HEK293 (cell line): Measurements from ENCODE around the gene COMMD4.
"Not testable (repeated sequence)": the region's sequence is repeated elsewhere in the genome, so short reads cannot be mapped to it uniquely, and the experiment has no call there.

Experiments
- CTCF ChIA-PET: fragments of 350-600 bp; formaldehyde crosslinking; extraction: SDS; loops from one replicate; lab custom pipeline; 2021; ENCODE audit warnings: antibody characterized with exemption; lab: Yijun Ruan, JAX
- POLR2A ChIA-PET: fragments of 300-600 bp; formaldehyde crosslinking; extraction: SDS; loops from one replicate; lab custom pipeline; 2020; ENCODE audit warnings: antibody characterized with exemption, inconsistent platforms; lab: Yijun Ruan, JAX
- H3K27ac ChIP-seq: fragments of 200-500 bp; sonication (Bioruptor generic); 2 replicates; pipeline ENCODE4 v1.5.1; 2014; ENCODE audit warnings: low read depth, low read length, control low read depth, inconsistent platforms; ENCODE audit errors: extremely low read depth
- H3K36me3 ChIP-seq, 2 experiments: fragments of 200-500 bp in 1 of 2; sonication (Bioruptor generic) in 1 of 2; 1 replicate in 1 of 2; 2 replicates in 1 of 2; pipeline ENCODE4 v1.5.1; 2014 to 2017; ENCODE audit warnings: inconsistent platforms in 2 of 2, low read length in 2 of 2; ENCODE audit not compliant: control insufficient read depth in 2 of 2, insufficient read depth in 1 of 2
- H3K4me1 ChIP-seq: fragments of 200-500 bp; sonication (Bioruptor generic); 2 replicates; pipeline ENCODE4 v1.5.1; 2014; ENCODE audit warnings: mild to moderate bottlenecking, low read length, inconsistent platforms; ENCODE audit not compliant: control insufficient read depth, insufficient read depth
- H3K4me3 ChIP-seq: 2 replicates; pipeline ENCODE4 v1.5.1; 2011; ENCODE audit warnings: low read depth, mild to moderate bottlenecking, control low read depth, low read length, moderate library complexity
- H3K9me3 ChIP-seq: fragments of 200-500 bp; sonication (Bioruptor generic); 2 replicates; pipeline ENCODE4 v1.5.1; 2014; ENCODE audit warnings: low read depth, low read length, inconsistent platforms; ENCODE audit not compliant: control insufficient read depth, insufficient read depth
- GLI2 ChIP-seq: fragments of 450-650 bp; formaldehyde crosslinking; IDR thresholded peaks from 2 replicates; pipeline ENCODE4; 2017; ENCODE audit warnings: missing biosample characterization, missing genetic modification characterization, low read depth, borderline replicate concordance
- PRDM1 ChIP-seq: fragments of 450-650 bp; formaldehyde crosslinking; IDR thresholded peaks from 2 replicates; pipeline ENCODE4; 2016; ENCODE audit warnings: missing biosample characterization, missing genetic modification characterization
- YY2 ChIP-seq: fragments of 450-650 bp; formaldehyde crosslinking; IDR thresholded peaks from 2 replicates; pipeline ENCODE4 v1.5.1; 2016; ENCODE audit warnings: missing biosample characterization, missing genetic modification characterization
- ZNF10 ChIP-seq: fragments of 450-650 bp; formaldehyde crosslinking; IDR thresholded peaks from 2 replicates; pipeline ENCODE4 v1.5.1; 2017; ENCODE audit warnings: missing biosample characterization, missing genetic modification characterization
- ZNF174 ChIP-seq: fragments of 450-650 bp; formaldehyde crosslinking; IDR thresholded peaks from 2 replicates; pipeline ENCODE4 v1.5.0; 2017; ENCODE audit warnings: missing biosample characterization, mild to moderate bottlenecking, missing genetic modification characterization
- ZNF211 ChIP-seq: fragments of 450-650 bp; formaldehyde crosslinking; IDR thresholded peaks from 2 replicates; pipeline ENCODE4 v1.5.1; 2016; ENCODE audit warnings: low read depth, missing biosample characterization, missing genetic modification characterization
- ZNF23 ChIP-seq: fragments of 450-650 bp; formaldehyde crosslinking; IDR thresholded peaks from 2 replicates; pipeline ENCODE4 v1.5.1; 2016; ENCODE audit warnings: missing biosample characterization, missing genetic modification characterization, borderline replicate concordance
- ZNF324 ChIP-seq: fragments of 450-650 bp; formaldehyde crosslinking; IDR thresholded peaks from 2 replicates; pipeline ENCODE4 v1.5.1; 2016; ENCODE audit warnings: missing biosample characterization, missing genetic modification characterization
- ZNF366 ChIP-seq: fragments of 450-650 bp; formaldehyde crosslinking; conservative IDR thresholded peaks from 2 replicates; pipeline ENCODE4 v1.5.1; 2016; ENCODE audit warnings: missing biosample characterization, missing genetic modification characterization
- ZNF394 ChIP-seq: fragments of 450-650 bp; formaldehyde crosslinking; IDR thresholded peaks from 2 replicates; pipeline ENCODE4 v1.5.1; 2016; ENCODE audit warnings: missing biosample characterization, missing genetic modification characterization, mild to moderate bottlenecking, moderate library complexity, borderline replicate concordance
- ZNF596 ChIP-seq: fragments of 450-650 bp; IDR thresholded peaks from 2 replicates; pipeline ENCODE4 v1.5.0; 2018; ENCODE audit warnings: missing biosample characterization, mild to moderate bottlenecking, missing genetic modification characterization, moderate library complexity
- ZNF785 ChIP-seq: fragments of 450-650 bp; formaldehyde crosslinking; IDR thresholded peaks from 2 replicates; pipeline ENCODE4 v1.5.1; 2016; ENCODE audit warnings: missing biosample characterization, missing genetic modification characterization
- ZSCAN5A ChIP-seq: fragments of 450-650 bp; formaldehyde crosslinking; IDR thresholded peaks from 2 replicates; pipeline ENCODE4 v1.5.1; 2016; ENCODE audit warnings: missing biosample characterization, missing genetic modification characterization

Gene COMMD4

DNA sequence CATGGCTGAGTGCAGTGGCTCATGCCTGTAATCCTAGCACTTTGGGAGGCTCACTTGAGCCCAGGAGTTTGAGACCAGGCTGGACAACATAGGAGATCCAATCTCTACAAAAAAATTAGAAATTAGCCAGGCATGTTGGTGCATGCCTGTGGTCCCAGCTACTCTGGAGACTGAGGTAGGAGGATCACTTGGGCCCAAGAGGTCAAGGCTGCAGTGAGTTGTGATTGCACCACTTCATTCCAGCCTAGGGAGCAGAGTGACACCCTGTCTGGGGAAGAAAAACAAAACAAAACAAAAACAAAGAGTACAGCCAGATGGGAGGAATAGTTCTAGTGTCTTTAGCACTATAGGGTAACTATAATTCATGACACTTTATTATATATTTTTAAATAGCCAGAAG is 26.2 kb upstream of the COMMD4 start:
- no peaks in the 10 kb centered on the region for H3K36me3 ChIP-seq
- TF ChIP-seq ZSCAN5A (tag by site-specific recombination) = no peak
- TF ChIP-seq ZNF394 (tag by site-specific recombination) = peak; percentile 65; the same call in 1 of the 2 replicates
- no peak for TF ChIP-seq ZNF596 (tag by site-specific recombination)
- no peak for TF ChIP-seq ZNF174 (tag by site-specific recombination)
- CTCF ChIA-PET = interaction anchor here (0.7 to 3.2 kb wide), 3 partner anchors 58 to 529 kb away, joined by 3 to 25 read pairs (median 3); partner anchors contain the start of gene MAN2C1
- no peak overlapping the region for H3K4me3 ChIP-seq
- no peak overlapping the region for H3K27ac ChIP-seq
- no peaks in the 10 kb centered on the region for H3K9me3 ChIP-seq
- POLR2A ChIA-PET = no interaction called here
- no peaks in the 10 kb centered on the region for H3K4me1 ChIP-seq

DNA sequence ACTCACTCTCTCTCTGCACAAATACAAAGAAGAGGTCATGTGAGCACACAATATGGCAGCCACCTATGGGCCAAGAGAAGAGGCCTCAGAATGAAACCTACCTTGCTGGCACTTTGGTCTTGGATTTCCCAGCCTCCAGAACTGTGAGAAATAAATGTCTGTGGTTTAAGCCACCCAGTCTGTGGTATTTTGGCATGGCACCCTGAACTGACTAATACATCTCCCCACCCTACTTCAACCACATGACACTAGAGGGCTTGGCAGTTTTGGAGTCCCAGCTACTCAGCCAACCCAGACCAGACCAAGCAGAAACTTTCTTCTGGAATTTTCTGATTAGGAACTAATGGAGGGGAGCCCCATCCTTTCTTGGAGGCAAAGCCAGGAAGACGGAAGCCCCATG is 23.3 kb upstream of the COMMD4 start:
- CTCF ChIA-PET, POLR2A ChIA-PET, H3K27ac ChIP-seq, H3K9me3 ChIP-seq, H3K4me1 ChIP-seq, H3K4me3 ChIP-seq, H3K36me3 ChIP-seq: not testable (repeated sequence)

DNA sequence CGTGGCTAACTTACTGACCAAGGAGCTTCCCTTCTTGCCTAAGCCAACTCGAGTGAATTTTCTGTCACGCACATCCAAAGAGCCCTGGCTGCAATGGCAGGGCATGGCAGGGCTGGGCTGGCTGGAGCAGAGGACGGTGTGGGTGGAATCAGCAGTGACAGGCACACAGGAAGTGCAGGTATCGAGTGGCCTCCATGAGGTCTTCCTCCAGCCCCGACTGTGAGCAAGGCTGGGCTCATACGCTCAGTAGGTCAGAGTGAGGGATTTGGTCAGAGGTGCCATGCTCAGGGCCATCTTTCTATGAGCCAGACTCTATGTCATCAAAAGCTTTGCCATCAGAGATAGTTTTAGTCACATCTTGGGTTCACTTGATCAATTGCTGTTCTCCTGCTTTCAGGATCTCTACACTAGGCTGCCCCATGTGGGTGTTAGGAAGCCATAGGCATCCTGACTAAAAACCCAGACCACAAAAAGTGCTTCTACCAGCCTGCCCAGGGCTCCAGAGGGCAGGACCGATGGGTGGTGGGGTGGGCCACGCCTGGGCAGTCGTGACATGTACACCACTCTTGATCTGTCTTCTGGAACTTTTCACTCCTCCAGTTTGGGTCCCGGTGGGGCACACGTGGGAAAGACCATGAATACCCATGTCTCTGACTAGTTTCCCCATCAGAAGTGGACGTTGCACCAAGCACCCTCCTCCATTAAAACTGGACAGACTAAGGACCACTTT is 22.6 kb upstream of the COMMD4 start:
- no peaks in the 10 kb centered on the region for H3K9me3 ChIP-seq
- CTCF ChIA-PET = no interaction called here

GRCh38 chr15:75314552-75315290 is 21.1 kb upstream of the COMMD4 start:
- H3K4me1 ChIP-seq = no peaks in the 10 kb centered on the region
- no peak overlapping the region for H3K27ac ChIP-seq
- H3K4me3 ChIP-seq = no peak overlapping the region
- TF ChIP-seq YY2 (tag by site-specific recombination) (no peak), ZNF785 (tag by site-specific recombination) (no peak), ZNF211 (tag by site-specific recombination) (no peak), PRDM1 (tag by site-specific recombination) (peak; percentile 88), ZNF394 (tag by site-specific recombination) (no peak), ZNF23 (tag by site-specific recombination) (no peak), ZNF366 (tag by site-specific recombination) (peak; percentile 51), GLI2 (tag by site-specific recombination) (no peak), ZNF324 (tag by site-specific recombination) (no peak)
- TF ChIP-seq, all 188 proteins: peak for 2
- POLR2A ChIA-PET = no interaction called here
- H3K9me3 ChIP-seq = no peaks in the 10 kb centered on the region
- no peaks in the 10 kb centered on the region for H3K36me3 ChIP-seq
- CTCF ChIA-PET = no interaction called here

More for the DNA sequence above, 22.6 kb upstream of the COMMD4 start:
- Histone ChIP-seq H3K4me3 (no peak overlapping the region), H3K4me1 (no peaks in the 10 kb centered on the region), H3K36me3 (no peaks in the 10 kb centered on the region), H3K27ac (no peak overlapping the region)
- POLR2A ChIA-PET = no interaction called here
- TF ChIP-seq ZNF10 = peak; percentile 82
- TF ChIP-seq ZNF211 (tag by site-specific recombination) = no peak

DNA sequence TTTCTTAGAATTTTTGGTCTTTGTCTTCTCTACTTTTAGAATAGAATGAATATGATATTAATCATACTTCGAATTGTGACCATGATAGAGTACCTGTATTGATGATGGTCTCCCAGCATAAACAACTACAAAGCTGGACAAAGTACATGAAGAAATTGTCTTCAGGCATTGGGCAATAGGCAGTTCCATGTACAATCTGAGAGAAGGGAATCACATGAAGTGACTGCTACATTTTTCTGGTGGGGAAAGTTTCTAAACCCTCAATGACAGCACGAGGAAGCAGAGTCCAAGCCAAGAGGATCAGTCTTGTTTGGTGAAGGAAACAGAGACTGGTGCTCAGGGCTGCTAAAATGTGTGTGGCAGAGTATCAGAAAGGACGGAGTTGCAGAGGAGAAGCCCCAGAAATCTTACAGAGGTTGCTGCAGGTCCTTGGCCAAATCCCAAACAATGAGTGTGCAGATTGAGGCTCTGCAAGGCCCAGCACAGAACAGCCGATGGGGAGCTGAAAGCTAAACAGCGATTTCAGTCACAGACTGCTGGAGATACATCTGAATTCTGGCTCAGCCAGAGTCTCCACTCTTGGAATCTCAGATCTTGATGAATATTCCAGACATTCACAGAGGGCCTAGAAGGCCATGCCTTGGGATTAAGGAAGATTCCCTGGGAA is 16.5 kb upstream of the COMMD4 start:
- H3K4me3 ChIP-seq, H3K9me3 ChIP-seq, H3K36me3 ChIP-seq, H3K4me1 ChIP-seq, H3K27ac ChIP-seq, POLR2A ChIA-PET: not testable (repeated sequence)
- CTCF ChIA-PET = interaction anchor here (1.3 kb wide), 1 partner anchor 11 kb away, joined by 4 read pairs; no protein-coding TSS in a partner anchor
